Tongue (tissue), 2 donors: ENCODE results near the gene C2orf92. TPM values are rescaled to one million over a fixed set of nuclear protein-coding genes. Genes with fewer than 3 reads are reported as not detected.

Experiments used
- DNase-seq: peaks from one replicate; pipeline ENCODE4 v3.0.0-alpha.2; 2015
- total RNA-seq: library from RNA; depleted of rRNA; stranded (reverse); fragments of >200 nt; gene quantifications from one replicate; pipeline ENCODE4 v1.2.3, GENCODE V29; 2014

The C2orf92 gene
- total RNA-seq, 1 donor from 2014 or later: 8.5 TPM

DNA sequence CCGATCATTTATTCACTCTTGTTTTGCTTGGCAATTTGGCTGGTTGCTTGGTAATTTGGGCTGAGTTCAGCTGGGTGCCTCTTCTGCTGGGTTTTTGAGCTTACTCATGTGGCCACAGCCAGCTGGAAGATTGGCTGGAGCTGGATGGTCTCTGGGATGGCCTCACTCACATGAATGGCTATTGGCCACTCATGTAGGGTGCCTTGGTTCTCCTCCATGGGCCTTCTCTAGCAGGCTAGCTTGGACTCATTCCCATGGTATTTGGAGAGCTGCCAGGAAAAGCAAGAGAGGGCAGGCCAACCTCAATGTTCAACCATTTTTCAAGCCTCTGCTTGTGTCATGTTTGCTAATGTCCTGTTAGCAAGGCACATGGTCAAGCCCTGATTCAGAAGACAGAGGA, 60.7 kb downstream of the C2orf92 start:
- no peak for DNase-seq

DNA sequence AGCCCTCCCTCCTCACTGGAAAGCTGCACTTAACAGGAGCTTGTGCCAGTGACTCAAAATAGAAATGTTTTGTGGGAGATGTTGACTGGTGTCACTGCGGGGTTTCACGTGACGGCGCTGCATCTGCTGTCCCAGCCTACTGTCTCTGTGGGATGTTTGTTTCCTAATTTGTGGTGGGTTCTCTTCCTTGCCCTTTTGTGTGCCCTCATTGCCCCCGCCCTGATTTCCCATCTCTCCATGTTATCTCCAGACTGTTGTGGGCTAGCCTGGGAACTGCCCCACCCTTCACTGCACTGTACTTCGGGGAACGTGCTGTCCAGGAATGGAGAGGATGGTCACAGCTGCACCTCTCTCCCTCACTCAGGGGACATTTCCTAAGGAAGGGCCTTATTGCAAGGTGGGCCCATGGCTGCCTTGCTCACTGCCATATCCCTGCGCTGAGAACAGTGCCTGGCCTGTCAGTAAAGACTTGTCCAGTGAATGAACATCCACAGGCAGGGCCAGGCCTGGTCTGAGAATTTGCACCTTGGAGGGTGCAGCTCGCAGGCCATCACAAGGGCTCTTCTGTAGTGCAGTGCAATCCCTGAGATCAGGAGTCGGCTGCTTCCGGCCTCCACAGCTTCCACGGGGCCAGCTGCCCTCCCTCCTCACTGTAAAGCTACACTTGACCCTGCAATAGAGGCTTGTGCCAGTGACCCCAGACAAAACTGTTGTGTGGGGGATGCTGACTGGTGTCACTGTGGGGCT, 61.9 kb downstream of the C2orf92 start:
- no peak for DNase-seq

DNA sequence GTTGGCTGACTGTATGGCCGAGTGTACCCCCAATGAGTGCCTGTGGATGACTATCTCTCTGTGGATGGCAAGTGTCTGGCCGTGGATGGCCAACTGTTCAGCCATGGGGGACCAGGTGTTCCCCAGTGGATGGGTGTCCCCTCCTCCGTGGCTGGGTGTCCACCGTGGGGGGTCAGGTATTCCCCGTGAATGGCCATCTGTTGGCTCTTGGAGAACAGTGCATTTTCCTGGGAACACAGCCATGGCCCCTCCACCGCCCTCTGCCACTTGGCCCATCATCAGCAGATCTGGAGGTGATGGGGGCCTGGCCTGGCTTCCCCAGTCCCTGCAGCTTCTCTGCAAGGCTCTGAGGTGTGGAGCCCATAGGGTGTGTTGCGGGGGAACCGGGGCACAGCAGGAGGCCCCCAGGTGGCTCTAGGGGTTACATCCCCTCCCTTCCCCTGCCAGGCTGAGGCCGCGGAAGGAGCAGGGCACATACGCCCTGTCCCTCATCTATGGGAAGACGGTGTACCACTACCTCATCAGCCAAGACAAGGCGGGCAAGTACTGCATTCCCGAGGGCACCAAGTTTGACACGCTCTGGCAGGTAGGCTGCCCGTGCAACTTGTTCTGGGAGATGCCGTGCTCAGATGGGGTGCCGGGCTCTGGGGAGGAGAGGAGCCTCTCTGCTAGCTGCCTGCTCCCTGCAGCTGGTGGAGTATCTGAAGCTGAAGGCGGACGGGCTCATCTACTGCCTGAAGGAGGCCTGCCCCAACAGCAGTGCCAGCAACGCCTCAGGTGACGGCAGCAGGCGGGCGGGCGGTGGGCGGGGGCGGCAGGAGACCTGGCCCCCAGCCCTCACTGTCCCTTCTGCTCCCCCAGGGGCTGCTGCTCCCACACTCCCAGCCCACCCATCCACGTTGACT, 63.2 kb downstream of the C2orf92 start:
- no peak for DNase-seq

DNA sequence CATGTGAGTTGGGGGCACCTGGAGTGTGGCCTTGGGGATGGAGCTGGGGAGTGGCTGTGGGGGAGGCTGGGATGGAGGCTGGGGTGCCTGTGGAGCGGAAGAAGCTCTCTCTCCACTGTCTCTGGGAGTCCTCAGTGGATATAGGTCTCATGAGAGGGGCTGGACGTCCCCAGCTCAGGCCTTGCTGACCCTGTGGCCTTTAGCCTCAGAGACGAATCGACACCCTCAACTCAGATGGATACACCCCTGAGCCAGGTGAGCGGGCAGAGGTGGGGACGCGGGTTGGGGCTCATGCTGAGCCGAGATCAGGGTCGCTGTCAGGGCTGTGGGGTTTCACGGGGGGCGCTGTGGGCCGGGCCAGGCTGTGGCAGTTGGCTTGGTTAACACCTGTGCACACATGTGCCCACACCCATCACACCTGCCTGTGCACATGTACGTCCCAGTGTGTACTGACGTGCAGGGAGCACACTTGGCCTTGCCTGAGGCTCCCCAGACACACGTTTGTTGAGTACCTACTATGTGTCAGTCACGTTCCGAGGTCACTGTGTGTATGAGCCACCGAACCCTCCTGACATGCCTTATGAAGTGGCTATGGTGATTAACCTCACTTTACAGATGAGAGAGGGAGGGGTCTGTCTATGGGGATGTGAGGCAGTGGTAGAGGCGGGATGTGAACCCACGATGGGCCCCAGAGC, 64.0 kb downstream of the C2orf92 start:
- no peak for DNase-seq

DNA sequence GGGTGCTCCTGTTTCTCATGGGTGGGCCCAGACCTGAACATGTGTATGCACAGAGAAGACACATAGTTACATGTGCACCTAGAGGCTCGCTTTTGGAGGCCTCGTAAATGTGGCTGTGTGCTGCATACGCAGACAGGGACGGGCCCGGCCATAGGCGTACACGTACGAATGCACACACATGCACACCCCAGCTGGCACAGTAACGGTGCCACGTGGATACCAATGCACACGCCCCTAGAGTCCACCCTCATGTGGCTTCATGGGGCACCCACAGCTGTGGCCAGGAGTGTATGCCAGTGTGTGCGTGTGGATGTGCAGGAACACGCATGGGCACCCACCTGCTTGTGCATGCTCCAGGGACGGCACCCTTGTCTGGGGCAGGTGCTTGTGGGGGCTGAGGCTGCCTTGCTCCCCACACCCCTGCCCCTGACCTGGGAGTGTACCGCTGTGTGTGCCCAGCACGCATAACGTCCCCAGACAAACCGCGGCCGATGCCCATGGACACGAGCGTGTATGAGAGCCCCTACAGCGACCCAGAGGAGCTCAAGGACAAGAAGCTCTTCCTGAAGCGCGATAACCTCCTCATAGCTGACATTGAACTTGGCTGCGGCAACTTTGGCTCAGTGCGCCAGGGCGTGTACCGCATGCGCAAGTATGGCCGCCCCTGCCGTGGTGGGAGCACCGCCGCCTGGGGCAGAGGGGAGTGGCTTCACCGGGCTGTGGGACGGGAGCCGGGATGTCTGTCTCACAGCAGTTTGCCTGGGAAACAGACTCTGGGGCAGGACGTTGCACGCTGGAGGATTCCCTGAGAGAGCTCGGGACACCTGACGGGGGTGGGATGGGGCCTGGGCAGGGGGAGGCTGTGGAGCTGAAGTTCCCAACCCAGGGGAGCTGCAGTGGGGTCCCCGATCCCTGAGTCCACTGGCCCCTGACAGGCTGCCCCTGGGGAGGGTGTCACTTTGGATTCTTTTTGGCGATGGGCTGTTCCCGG, 64.8 kb downstream of the C2orf92 start:
- DNase-seq: no peak

DNA sequence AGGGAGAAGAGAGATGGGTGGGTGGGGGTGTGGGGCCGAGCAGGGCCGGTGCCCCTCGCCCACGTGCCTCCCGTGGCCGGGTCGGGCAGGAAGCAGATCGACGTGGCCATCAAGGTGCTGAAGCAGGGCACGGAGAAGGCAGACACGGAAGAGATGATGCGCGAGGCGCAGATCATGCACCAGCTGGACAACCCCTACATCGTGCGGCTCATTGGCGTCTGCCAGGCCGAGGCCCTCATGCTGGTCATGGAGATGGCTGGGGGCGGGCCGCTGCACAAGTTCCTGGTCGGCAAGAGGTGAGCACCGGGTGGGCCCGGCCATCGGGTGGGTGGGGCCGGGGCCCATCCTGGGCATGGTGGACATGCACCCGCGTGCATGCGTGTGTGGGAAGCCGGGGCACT, 65.6 kb downstream of the C2orf92 start:
- DNase-seq: no peak

DNA sequence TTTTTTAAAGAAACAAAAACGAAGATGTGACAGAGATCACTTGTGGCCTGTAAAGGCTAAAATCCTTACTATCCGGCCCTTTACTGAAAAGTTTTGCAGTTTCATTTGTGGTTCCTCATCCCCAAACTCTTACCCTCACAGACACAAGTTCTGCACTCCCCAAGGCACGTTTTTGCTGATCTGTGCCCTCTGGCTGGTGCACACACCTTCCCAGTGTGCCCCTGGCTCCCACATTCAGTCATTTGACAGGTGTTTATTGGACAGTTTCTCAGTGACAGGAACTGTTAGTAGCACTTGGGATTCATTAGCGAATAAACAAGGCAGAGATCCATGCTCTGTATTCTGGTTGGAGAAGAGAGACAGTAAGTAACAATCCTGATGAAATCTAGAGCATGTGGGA, 66.7 kb downstream of the C2orf92 start:
- no peak for DNase-seq

DNA sequence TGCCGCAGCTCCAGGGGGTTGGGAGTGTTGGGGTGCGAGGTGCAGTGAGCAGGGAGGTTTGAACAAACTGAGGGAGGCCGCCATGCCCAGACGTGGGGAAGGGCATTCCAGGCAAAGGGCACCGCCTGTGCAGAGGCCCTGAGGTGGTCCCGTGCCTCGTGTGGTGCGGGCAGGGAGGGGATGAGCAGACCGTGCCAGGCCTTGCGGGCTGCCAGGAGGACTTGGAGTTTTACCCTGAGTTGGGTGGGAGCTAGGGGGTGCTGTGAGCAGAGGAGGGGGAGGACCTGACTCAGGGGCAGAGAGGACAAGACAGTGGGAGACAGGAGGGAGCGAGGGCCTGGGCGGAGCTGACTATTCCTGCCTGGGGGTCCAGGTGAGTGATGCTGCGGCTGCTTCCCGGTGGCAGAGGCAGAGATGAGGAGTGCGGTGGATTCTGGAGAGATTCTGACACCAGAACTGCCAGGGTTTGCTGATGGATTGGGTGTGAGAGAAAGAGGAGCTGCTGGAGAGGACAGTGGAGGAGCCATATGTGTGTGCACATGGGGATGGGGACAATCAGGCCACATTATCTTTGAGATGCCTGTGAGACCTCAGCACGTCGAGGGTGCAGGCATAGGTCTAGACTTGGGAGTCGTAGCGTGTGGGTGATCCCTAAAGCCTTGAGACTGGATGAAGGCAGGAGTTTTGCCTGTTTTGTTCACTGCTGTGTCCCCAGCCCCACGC, 67.3 kb downstream of the C2orf92 start:
- DNase-seq: no peak

DNA sequence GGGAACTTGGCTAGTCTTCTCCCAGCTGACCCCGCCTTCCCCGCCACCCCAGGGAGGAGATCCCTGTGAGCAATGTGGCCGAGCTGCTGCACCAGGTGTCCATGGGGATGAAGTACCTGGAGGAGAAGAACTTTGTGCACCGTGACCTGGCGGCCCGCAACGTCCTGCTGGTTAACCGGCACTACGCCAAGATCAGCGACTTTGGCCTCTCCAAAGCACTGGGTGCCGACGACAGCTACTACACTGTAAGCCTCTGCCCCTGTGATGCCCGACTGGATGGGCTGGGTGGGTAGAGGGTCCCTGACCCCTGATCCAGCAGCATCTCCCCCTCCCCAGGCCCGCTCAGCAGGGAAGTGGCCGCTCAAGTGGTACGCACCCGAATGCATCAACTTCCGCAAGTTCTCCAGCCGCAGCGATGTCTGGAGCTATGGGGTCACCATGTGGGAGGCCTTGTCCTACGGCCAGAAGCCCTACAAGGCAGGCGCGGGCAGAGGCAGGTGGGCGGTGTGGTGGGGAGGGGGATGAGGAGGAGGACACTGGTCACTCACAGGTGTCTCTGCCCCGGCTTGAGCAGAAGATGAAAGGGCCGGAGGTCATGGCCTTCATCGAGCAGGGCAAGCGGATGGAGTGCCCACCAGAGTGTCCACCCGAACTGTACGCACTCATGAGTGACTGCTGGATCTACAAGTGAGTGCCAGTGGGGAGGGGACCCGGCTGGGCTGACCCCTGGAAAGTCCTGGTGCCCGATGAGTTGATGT, 68.1 kb downstream of the C2orf92 start:
- no peak for DNase-seq

DNA sequence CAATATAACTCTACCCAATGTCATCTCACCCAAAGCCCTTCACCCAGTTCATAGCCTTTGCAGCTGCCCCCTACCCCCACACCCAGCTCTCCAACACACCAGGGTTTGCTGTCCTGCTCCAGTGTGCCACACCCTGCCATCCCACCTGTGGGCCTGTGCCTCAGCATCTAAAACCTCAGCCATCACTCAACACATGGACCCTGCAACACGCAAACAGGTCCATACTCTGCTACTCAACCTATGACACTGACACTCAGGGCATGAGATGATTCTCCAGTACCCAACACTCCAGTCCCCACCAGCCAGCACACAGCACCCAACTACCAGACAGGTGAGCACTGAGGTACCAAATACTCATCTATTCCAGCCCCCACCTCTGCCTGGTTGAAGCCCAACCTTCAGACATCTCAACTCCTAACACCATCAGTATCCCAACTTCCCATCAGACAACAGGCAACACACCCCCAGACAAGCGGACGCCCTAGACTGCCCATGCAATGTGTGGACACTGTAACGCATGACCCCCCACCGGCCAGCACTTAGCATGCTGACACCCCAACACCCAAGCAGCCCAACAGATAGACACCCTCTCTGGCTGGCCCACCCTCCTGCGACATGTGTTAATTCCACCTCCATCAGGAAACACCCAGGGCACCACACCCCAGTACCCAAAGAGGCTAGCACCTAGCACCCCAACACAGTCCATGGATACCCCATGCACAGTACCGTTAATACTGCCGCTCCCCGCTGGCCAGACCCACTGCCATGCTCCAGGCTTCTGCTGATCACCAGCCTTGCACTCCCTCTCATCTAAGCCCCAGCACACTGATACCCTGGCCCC, 68.9 kb downstream of the C2orf92 start:
- DNase-seq: no peak

DNA sequence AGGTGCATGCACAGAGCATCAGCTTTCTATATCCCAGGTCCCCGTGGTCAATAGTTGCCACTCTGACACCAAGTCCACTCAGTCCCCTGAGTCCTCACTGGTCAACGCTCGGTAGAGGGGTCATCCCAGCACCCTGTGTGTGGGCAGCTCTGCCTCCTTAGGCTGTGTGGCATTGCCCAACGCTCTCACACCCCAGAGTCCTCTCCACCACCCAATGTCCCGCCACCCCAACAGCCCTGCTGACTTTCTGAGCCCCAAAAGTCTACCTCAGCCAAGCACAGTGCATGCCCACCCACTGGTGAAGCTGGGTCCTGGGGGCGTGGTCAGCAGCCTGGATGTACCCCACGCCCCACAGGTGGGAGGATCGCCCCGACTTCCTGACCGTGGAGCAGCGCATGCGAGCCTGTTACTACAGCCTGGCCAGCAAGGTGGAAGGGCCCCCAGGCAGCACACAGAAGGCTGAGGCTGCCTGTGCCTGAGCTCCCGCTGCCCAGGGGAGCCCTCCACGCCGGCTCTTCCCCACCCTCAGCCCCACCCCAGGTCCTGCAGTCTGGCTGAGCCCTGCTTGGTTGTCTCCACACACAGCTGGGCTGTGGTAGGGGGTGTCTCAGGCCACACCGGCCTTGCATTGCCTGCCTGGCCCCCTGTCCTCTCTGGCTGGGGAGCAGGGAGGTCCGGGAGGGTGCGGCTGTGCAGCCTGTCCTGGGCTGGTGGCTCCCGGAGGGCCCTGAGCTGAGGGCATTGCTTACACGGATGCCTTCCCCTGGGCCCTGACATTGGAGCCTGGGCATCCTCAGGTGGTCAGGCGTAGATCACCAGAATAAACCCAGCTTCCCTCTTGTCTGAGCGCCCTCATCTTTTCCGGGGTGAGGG, 69.7 kb downstream of the C2orf92 start:
- DNase-seq: no peak

DNA sequence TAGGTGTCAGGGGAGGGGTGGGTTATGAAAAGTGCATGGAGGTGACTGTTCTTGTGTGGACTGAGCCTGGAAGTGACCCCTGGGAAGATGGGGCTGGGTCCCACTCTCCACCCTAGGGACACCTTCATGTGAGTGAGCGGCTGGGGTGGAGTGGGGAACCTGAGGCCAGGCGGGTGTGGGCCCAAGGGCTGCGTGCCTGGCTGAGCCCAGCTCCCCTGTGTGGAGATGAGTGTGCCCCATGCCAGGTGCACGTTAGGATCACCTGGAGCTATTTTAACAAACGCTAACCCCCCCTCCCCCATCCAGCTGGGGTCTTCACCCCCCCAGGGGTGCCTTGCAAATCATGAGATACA, 70.4 kb downstream of the C2orf92 start:
- DNase-seq: no peak

DNA sequence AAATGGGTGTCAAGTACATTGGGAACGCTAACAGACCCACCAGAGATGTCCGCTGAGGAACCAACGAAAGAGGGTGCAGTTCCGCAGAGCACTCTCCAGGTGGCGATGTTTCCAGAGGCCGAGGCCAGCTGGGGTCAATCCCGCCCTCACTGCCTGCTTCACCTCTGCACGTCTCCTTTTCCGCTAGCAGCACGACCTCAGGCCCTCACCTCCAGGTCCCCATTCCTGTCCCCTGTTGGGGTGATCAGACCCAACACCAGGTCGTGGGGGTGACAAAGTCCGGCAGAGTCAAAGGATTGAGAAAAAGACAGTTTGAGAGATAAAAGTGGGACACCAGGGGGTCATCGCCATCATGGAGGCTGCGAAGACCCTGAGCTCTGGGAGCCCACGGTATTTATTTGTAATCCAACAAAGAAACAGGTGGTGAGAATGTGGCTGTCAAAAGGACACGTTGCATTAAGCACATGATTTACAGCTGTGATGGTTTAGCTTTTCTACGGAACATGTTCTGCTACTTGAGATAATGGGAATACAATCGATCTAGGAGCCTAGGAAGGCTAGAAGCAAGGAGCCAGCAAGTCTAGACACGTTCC, 71.2 kb downstream of the C2orf92 start:
- peak; percentile 60 for DNase-seq

DNA sequence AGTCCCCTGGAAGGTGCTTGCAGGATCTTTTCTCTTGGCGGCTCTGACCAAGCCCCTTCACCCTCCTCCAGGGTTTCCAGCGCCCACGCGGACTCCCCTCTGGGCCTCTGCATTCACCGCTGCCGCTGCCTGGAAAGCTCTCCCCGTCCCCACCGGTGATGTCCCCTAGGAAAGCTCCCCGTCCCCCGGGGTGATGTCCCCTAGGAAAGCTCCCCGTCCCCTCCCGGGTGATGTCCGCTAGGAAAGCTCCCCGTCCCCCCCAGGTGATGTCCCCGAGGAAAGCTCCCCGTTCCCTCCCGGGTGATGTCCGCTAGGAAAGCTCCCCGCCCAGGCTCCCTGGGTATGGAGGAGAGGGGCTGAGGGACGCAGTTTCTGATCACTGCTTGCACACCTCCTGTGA, 71.7 kb downstream of the C2orf92 start:
- no peak for DNase-seq

DNA sequence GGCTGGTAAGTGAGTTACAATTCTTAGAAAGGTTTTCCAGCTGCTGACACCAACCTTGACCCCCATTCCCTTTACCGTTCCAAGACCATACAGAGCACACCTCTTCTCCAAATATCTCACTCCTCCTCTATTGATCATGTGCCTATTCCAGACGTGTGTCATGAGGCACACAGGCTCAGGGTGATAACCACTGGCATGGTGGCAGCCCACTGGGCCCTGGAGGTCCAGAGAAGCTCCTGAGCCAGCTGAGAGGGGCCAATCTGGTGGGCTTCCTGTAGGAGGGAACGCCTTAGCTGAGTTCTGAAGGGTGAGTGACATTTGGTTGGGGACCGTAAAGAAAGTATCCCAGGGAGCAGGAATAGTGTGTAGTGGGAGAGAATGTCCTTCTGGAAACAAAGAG, 72.2 kb downstream of the C2orf92 start:
- no peak for DNase-seq

DNA sequence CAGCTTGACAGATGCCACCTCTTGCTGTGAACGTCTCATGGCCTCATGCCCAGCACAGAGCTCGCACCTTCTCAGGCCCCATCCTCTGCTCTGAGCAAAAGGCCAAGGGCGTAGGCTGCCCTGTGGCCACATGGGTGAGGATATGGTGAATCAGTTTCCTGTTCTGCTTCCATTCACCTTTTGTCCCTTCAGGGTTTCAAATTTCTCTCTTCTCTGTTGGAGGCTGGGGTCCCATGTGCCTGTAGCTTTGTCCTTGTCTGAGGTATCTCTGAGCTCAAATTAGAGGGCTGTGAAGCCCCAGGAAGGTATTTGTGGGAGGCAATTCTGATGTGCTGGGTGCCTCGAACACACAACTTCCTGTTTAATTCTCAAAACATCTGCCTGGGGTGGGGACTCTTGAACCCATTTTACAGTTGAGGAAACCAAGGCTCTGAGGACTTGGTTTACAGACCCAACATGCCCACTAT, 72.9 kb downstream of the C2orf92 start:
- no peak for DNase-seq

DNA sequence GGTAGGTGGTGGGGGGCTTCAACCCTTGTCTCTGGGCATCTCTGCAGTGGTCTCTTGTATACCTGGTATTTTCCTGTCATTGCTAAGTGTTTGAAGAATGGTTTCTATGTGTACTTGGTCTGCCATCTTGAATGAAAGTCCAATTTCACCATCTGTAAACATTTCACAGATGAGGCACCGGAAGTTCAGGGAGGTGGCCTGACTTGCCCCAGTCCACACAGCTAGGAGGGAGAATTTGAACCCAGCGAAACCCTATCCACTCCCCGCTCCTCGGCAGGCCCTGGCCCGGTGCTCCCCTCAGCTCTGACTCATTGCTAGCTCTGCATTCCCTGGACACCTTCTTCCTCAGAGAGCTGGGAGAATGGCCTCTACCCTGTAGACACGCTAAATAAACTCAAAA, 74.4 kb downstream of the C2orf92 start:
- DNase-seq: no peak
